ENCODE data around the gene RAPGEF5. TPM values are rescaled to one million over a fixed set of nuclear protein-coding genes. Genes with fewer than 3 reads are reported as not detected.

The RAPGEF5 gene
- polyA plus RNA-seq, 1 of the 3 experiments (the other 2 are of a cell fraction): 1.2 TPM

DNA sequence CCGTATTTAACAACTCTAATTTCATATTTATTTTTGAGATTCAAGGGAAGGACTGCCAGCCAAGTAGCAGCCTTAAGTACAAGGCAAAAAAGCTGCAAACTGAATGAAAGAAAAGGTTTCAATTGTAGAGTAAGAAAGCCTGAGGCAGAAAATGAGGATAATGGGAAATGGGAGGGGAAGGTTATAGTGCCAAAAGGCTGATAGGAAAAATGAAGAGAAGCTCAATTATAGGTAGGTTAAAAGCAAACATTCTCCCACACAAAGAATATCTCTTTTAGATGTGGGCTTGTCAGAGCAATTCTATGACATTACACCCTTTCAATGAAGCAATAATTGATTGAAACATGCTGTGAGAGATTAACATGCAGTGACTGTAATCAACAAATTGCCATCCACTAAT, 175.3 kb downstream of the RAPGEF5 start:
- no peaks in the 10 kb centered on the region for H3K9me3 ChIP-seq
- no peaks in the 10 kb centered on the region for H3F3A ChIP-seq (replicated peaks; ENCODE audit: insufficient read depth)
- no peak overlapping the region for H3K9ac ChIP-seq
- 75% methylated on average over 1 of the region's 1 CpG for WGBS (ENCODE audit: low lambda C conversion rate)
- H3K27me3 ChIP-seq (ENCODE audit: insufficient read depth): no peaks in the 10 kb centered on the region
- no peaks in the 10 kb centered on the region for H3K79me2 ChIP-seq (ENCODE audit: insufficient read depth)
- H3K27ac ChIP-seq (ENCODE audit: low read depth in 2 of 2, low read length in 1 of 2): no peak overlapping the region
- H3K36me3 ChIP-seq (replicated peaks in 1 of 2; ENCODE audit: control insufficient read depth in 1 of 2, insufficient read depth in 2 of 2, low read length in 1 of 2): peaks cover 0 to under 1% of the 10 kb centered on the region in 2 experiments
- H4K20me1 ChIP-seq (ENCODE audit: insufficient read depth): no peaks in the 10 kb centered on the region
- no peaks in the 10 kb centered on the region for H3K9me2 ChIP-seq
- TF ChIP-seq NRF1 (IDR thresholded peaks at IDR 0.05; ENCODE audit: low read depth, low read length) (no peak), RCOR1 (IDR thresholded peaks at IDR 0.05; ENCODE audit: low read length) (no peak), JUND (IDR thresholded peaks at IDR 0.05) (no peak), YY1 (IDR thresholded peaks at IDR 0.05; ENCODE audit: low read depth) (no peak), SMC3 (IDR thresholded peaks at IDR 0.05; ENCODE audit: low read depth, low read length) (no peak), EZH2phosphoT487 (IDR thresholded peaks at IDR 0.05; ENCODE audit: borderline replicate concordance, low read depth) (no peak), GABPA (IDR thresholded peaks at IDR 0.05; ENCODE audit: low read depth) (no peak), GATA2 (CRISPR knock-in tag; IDR thresholded peaks at IDR 0.05) (no peak), SIN3A (IDR thresholded peaks at IDR 0.05; ENCODE audit: borderline replicate concordance, low read depth, low read length) (no peak), POLR2AphosphoS5 (IDR thresholded peaks at IDR 0.05; ENCODE audit: low read depth, low read length) (no peak), FOXJ3 (CRISPR knock-in tag; IDR thresholded peaks at IDR 0.05) (no peak), MEF2A (IDR thresholded peaks at IDR 0.05; ENCODE audit: borderline replicate concordance, low read depth) (no peak), TEAD4 (IDR thresholded peaks at IDR 0.05; ENCODE audit: borderline replicate concordance, insufficient read depth) (no peak), RXRA (IDR thresholded peaks at IDR 0.05; ENCODE audit: borderline replicate concordance, low read depth) (no peak)
- TF ChIP-seq, protein P1, sequence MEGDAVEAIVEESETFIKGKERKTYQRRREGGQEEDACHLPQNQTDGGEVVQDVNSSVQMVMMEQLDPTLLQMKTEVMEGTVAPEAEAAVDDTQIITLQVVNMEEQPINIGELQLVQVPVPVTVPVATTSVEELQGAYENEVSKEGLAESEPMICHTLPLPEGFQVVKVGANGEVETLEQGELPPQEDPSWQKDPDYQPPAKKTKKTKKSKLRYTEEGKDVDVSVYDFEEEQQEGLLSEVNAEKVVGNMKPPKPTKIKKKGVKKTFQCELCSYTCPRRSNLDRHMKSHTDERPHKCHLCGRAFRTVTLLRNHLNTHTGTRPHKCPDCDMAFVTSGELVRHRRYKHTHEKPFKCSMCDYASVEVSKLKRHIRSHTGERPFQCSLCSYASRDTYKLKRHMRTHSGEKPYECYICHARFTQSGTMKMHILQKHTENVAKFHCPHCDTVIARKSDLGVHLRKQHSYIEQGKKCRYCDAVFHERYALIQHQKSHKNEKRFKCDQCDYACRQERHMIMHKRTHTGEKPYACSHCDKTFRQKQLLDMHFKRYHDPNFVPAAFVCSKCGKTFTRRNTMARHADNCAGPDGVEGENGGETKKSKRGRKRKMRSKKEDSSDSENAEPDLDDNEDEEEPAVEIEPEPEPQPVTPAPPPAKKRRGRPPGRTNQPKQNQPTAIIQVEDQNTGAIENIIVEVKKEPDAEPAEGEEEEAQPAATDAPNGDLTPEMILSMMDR (IDR thresholded peaks at IDR 0.05): no peak
- TF ChIP-seq, protein P2, sequence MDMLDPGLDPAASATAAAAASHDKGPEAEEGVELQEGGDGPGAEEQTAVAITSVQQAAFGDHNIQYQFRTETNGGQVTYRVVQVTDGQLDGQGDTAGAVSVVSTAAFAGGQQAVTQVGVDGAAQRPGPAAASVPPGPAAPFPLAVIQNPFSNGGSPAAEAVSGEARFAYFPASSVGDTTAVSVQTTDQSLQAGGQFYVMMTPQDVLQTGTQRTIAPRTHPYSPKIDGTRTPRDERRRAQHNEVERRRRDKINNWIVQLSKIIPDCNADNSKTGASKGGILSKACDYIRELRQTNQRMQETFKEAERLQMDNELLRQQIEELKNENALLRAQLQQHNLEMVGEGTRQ (IDR thresholded peaks at IDR 0.05; ENCODE audit: borderline replicate concordance, low read depth, low read length): no peak
- TF ChIP-seq, protein P3, sequence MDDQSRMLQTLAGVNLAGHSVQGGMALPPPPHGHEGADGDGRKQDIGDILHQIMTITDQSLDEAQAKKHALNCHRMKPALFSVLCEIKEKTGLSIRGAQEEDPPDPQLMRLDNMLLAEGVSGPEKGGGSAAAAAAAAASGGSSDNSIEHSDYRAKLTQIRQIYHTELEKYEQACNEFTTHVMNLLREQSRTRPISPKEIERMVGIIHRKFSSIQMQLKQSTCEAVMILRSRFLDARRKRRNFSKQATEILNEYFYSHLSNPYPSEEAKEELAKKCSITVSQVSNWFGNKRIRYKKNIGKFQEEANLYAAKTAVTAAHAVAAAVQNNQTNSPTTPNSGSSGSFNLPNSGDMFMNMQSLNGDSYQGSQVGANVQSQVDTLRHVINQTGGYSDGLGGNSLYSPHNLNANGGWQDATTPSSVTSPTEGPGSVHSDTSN (IDR thresholded peaks at IDR 0.05): no peak
- no peak overlapping the region for H2AFZ ChIP-seq (ENCODE audit: low read depth)
- no peak for DNase-seq
- H3K4me3 ChIP-seq (ENCODE audit: low read depth in 2 of 2, low read length in 1 of 2): no peak overlapping the region
- no peaks in the 10 kb centered on the region; a peak in 1 of 4 replicates for H3K4me1 ChIP-seq (ENCODE audit: control insufficient read depth in 1 of 2, insufficient read depth in 2 of 2, low read depth in 1 of 2, low read length in 1 of 2)
- POLR2A ChIA-PET: no interaction called here
- CTCF ChIA-PET: interaction anchor here (1.3 to 1.7 kb wide), 4 partner anchors 9 to 71 kb away, joined by 3 to 8 read pairs (median 4); no protein-coding TSS in a partner anchor
- H3K4me2 ChIP-seq: no peak overlapping the region
